ENCODE data around the gene AIP. TPM values are rescaled to one million over a fixed set of nuclear protein-coding genes. Genes with fewer than 3 reads are reported as not detected.

AIP gene
- total and polyA plus RNA-seq, 2 donors (not counting 3 experiments of a cell fraction or from before 2014, with no cell fraction given) = 46.3 to 114 TPM

DNA sequence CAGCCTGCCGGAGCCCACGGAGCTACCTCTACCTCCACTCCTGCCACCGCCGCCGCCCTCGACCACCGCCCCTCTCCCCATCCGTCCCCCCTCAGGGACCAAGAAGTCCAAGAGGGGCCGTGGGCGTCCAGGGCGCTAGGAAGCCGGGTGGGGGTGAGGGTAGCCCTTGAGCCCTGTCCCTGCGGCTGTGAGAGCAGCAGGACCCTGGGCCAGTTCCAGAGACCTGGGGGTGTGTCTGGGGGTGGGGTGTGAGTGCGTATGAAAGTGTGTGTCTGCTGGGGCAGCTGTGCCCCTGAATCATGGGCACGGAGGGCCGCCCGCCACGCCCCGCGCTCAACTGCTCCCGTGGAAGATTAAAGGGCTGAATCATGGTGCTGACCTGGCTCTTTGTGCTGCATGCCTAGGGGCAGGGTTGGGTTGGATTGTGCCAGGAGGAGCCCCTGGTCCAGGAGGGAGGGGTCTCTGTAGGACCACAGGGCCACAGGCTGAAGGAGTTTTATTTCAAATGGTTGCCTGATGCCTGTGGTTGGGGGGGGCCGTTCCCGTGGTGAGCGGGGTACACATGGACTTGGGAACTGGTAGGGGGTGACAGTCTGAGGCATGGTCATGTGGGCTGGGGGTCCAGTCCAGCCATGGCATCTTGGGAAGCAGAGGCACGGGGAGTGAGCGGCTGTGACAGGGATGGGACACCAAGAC, 47.6 kb upstream of the AIP start:
- Histone ChIP-seq H2AFZ (ENCODE audit: low read depth, low read length) (no peak overlapping the region), H3K9me3 (replicated peaks; ENCODE audit: control insufficient read depth, insufficient read depth, low read length) (no peaks in the 10 kb centered on the region), H3K27ac (ENCODE audit: insufficient read depth, low read depth, low read length) (no peak overlapping the region), H3K4me1 (ENCODE audit: control insufficient read depth, extremely low read depth, insufficient read depth, low read length) (no peaks in the 10 kb centered on the region), H3K9ac (replicated peaks; ENCODE audit: extremely low read depth, insufficient read depth, low read length) (no peak overlapping the region), H3K9me1 (replicated peaks; ENCODE audit: control insufficient read depth, extremely low read depth, insufficient read depth, low read length) (no peaks in the 10 kb centered on the region), H3K4me3 (replicated peaks in 1 of 3; ENCODE audit: insufficient read depth in 1 of 3, low read depth in 1 of 3, low read length in 3 of 3) (no peak overlapping the region), H3K4me2 (ENCODE audit: insufficient read depth, low read length) (no peak overlapping the region), H3K79me2 (ENCODE audit: control insufficient read depth, insufficient read depth, low read length) (no peaks in the 10 kb centered on the region), H3K36me3 (ENCODE audit: control insufficient read depth in 2 of 2, extremely low read depth in 1 of 2, insufficient read depth in 2 of 2, low read length in 2 of 2) (peaks cover 0 to 38% of the 10 kb centered on the region in 2 experiments), H3K27me3 (ENCODE audit: control insufficient read depth in 2 of 2, insufficient read depth in 2 of 2, low read length in 2 of 2) (no peaks in the 10 kb centered on the region), H4K20me1 (replicated peaks; ENCODE audit: control insufficient read depth, extremely low read depth, insufficient read depth, low read length) (no peaks in the 10 kb centered on the region)
- intact Hi-C loops (cut with micrococcal nuclease) = no loop called here
- ChIA-PET CTCF (no interaction called here), POLR2A (no interaction called here)
- BruUV-seq (replicated peaks) = no TSS peak
- dilution Hi-C loops (cut with MboI; ENCODE audit: extremely low pct_ligation_motif_present, low sequenced_read_pairs) = no loop called here
- DNase-seq (ENCODE audit: low read depth, low spot score) (no peak), FAIRE-seq (no peak)
- TF ChIP-seq POLR2AphosphoS5 (IDR thresholded peaks at IDR 0.05; ENCODE audit: insufficient read depth, low read depth, low read length) (no peak), JUN (IDR thresholded peaks at IDR 0.05; ENCODE audit: borderline replicate concordance, insufficient read depth, insufficient read length, low read depth) (no peak), CTCF (IDR thresholded peaks at IDR 0.05; ENCODE audit: extremely low read depth in 1 of 2, insufficient read depth in 1 of 2, low read depth in 1 of 2, low read length in 2 of 2) (no peak), GATA2 (IDR thresholded peaks at IDR 0.05; ENCODE audit: insufficient read depth, insufficient read length, low read depth, low read length) (no peak), MYC (IDR thresholded peaks at IDR 0.05; ENCODE audit: low read depth, low read length) (no peak), EZH2 (IDR thresholded peaks at IDR 0.05; ENCODE audit: borderline replicate concordance, low read depth, low read length, severe bottlenecking) (no peak), MAX (IDR thresholded peaks at IDR 0.05; ENCODE audit: insufficient read depth, insufficient read length) (no peak), FOS (IDR thresholded peaks at IDR 0.05; ENCODE audit: borderline replicate concordance, insufficient read depth, low read length) (no peak), POLR2A (IDR thresholded peaks at IDR 0.05; ENCODE audit: low read depth, low read length) (no peak)

Measured in endothelial cell of umbilical vein (primary cell).